Dedifferentiated amniotic fluid mesenchymal stem cell (primary cell): ENCODE data around the gene WBP2NL.
"Not testable (repeated sequence)": the region's sequence is repeated elsewhere in the genome, so short reads cannot be mapped to it uniquely, and the experiment has no call there.

Experiments
- DNase-seq: peaks from one replicate; pipeline ENCODE4 v3.0.0-alpha.2; 2016; ENCODE audit errors: extremely low spot score

WBP2NL gene

DNA sequence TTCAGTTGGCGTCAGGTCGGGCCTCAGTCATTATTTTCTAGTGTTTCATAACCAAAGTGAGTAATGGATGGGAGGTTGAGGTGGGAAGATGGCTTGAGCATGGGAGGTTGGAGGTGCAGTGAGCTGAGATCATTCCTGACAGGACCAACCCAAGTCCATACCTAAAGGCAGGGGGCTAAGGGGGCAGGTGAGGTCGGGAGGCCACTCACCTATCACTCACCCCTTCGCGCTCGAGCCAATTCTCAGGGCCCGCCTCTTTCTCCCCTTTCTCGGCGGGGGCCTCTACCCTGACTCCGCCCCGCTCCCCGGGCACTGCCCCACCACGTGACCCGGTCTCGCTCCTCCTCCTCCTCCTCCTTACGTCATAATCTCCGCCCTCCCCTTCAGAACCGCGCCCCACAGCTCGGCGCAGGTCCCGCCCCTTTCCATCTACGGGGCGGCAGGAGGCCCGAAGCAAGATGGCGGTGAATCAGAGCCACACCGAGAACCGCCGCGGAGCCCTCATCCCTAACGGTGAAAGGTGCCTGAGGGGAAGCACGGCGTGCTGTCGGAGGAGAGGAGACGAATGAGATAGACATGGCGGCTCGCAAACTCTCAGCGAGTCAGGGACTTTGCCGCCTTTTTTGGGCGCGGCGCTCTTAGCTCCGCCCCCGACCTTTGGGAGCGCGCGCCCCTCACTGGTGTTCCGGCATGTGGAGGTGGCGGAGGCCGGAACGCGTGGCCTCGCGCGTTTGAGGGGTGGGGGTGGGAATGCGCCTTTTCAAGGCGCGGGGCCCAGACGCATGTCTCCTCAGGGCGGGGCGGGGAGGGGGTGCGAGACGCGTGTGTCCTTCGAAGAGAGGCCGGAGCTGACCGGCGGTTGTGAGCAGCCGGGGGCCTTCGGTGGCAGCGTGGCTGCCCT, at the start of gene WBP2NL:
Gene WBP2NL, plus strand, starts transcription at position 428 of the 901 bp plus-strand sequence. Its CDS starts 31 bp downstream, at position 459.
- no peak for DNase-seq

GRCh38 chr22:41948928-41949296, 49.7 kb upstream of the WBP2NL start:
- DNase-seq: not testable (repeated sequence)

DNA sequence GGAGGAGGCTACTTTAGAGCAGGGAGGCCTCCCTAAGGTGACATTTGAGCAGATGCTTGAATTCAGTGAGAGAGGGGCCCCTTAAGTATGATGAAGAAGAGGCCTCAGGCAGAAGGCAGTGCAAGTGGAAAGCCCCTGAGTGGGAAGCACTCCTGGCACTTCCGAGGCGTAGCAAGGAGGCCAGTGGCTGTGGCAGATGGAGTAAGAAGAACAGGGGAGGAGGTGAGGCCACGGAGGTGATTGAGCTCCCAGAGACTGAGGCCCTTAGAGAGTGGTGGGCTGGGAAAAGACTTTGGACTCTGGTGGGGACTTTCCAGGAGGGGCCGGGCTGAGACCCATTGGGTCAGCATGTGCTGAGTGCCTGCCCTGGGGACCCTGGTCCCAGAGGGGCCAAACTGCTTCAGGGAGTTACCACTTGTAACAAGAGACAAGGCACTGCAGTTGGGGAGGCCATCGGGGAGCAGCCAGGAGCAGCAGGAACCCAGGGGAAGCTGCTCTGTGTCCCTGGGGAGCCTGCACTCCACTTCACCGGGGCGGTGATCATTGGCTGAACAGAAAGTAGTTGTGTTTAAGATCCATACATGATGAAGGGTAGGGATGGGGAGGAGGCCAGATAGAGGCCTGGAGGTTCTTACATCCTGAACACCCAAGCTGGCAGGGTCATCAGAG, 49.2 kb upstream of the WBP2NL start:
- DNase-seq: no peak

DNA sequence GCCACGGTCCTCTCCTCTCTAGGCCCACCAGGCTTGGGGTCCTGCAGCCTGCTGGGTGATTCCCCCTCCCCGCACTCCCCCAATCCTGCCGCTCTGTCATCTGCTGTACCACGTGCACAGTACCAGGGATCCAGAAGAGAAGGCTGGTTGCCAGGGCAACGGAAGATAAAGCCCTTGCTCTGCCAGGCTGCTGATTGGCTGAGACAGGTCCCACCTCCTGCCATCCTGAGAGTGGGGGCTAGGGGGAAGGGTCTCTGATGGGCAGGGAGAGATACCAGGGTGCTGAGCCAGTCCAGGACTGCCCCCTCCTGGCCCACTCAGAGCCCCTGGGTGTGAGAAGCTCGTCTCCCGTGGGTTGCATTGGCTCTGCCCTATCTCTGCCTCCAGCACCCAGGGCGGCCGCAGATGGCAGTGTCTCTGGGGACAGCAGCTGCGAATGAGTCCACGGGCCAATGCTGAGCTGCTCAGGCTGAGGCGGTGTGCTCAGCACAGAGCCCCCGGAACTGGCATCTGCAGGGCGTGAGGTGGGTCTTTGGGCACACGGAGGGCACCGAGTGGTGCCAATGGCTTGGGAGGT, 46.6 kb upstream of the WBP2NL start, which contains the start of gene SMIM45:
Gene SMIM45, plus strand, starts transcription at position 253 of the 577 bp plus-strand sequence.
- DNase-seq: no peak

- DNase-seq: no peak
Measured at GRCh38 chr22:41952713-41953112, 45.9 kb upstream of the WBP2NL start.

GRCh38 chr22:41957941-41958556, 40.5 kb upstream of the WBP2NL start:
- no peak for DNase-seq

DNA sequence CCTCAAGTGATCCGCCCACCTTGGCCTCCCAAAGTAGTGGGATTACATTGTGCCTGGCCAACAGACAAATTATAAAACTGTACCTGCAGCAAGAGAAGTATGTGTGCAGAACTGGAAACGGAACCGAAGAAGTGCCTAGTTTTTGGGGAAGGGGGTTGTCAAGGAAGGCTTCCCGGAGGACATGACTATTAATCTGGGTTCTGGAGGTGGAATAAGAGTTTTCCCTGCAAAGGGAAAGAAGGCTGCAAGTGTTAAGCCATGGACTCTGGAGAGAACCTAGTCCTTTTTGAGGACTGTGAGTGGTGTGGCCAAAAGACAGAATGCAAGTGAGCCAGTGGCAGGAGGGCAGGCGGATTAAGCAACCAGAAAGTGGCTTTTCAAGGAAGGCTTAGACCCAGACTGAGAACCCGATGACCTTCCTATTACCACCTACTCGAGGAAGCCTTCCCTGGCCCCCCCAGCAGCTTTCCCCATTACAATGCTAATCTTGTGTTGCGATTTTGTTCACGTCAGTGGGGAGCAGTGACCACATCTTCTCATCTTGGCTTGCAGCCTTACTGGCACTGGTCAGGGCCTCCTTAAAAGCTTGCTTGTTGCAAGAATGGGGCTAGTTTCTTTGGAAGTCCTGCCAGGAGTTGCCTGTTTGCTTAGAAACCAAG, 35.0 kb upstream of the WBP2NL start:
- no peak for DNase-seq

DNA sequence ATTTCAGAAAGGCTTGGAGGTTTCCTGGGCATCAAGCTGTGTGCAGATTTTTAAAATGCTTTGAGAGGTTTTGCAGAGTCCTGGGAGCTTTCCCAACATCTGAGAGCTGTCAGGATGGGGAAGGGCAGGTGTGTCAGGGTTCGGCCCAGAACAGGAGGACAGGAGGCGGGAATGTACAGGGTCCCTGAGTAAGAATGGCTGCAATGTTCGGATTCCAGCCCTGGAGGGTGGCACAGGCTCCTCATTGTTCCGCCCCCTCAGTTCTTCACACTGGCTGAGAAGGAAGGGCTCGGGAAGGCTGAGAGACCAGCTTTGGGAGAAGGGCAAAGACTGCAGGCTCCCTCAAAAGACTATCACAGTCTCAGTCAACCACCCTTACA, 34.5 kb upstream of the WBP2NL start:
- no peak for DNase-seq

GRCh38 chr22:41966225-41966606, 32.4 kb upstream of the WBP2NL start:
- DNase-seq: no peak

GRCh38 chr22:41966607-41967240, 31.9 kb upstream of the WBP2NL start:
- peak; percentile 93 for DNase-seq

DNA sequence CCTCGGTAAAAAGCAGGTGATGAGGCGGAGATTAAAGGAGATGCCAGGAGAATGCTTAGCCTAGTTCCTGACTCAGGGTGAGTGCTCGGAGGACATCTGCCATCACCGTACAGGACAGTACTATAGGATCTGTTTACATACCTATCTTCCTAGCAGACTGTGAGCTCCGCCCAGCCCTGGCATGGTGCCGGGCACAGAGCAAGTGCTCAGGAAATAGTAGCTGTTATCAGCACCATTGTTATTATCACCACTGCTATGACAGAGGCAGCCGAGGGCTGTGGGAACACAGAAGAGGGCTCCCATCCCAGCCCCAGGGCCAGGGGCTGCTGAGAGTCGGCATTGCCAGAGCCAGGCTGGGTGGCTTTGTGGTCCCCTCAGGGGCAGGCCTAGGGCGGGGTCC, 30.0 kb upstream of the WBP2NL start:
- no peak for DNase-seq

- DNase-seq: no peak
Measured at GRCh38 chr22:41969110-41969646, 29.4 kb upstream of the WBP2NL start, which contains the start of gene SEPTIN3. SEPTIN3 (plus strand) TSS chr22:41969443; CDS start chr22:41971493, 2,050 bp downstream.

- DNase-seq: no peak
Measured at GRCh38 chr22:41970601-41971000, 28.0 kb upstream of the WBP2NL start.

GRCh38 chr22:41971431-41971830, 27.2 kb upstream of the WBP2NL start:
- no peak for DNase-seq

- no peak for DNase-seq
Measured at GRCh38 chr22:41974691-41975290, 23.8 kb upstream of the WBP2NL start.

DNA sequence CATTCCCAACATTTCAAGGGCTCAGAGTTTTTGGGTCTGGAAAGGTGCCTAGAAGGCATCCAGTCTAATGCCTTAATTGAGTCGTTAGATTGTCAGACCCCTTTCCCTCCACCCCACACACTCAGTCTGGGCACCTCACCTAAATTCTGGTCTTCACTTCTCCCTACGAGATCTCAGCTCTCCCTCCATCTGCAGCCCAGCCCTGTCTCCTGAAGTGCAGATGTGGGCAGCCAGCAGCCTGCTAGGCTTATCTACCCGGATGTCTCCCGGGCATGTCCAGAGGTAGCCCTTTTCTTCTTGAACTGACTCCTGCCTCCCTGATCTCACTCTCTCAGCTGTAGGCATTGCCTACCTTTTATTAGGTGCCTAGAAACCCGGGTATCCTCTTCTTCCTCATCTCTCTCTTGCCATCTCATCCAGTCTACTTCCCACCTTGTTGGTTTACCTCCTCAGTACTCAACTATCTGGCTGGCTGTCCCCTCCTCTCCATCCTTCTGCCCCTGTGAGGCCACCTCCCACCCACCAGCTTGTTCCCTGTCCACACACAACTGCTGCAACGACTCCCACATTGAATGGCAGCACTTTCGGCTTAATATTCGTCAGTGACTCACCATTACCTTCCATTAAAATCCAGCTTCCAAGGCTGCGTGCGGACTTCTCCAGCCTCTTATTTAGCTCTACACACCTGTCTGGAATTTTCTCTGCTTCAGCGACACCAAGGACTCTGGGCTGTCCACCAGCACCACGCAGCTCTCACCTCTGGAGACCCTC, 23.1 kb upstream of the WBP2NL start:
- no peak for DNase-seq

- DNase-seq: no peak
Measured at GRCh38 chr22:41976070-41976901, 22.3 kb upstream of the WBP2NL start.

DNA sequence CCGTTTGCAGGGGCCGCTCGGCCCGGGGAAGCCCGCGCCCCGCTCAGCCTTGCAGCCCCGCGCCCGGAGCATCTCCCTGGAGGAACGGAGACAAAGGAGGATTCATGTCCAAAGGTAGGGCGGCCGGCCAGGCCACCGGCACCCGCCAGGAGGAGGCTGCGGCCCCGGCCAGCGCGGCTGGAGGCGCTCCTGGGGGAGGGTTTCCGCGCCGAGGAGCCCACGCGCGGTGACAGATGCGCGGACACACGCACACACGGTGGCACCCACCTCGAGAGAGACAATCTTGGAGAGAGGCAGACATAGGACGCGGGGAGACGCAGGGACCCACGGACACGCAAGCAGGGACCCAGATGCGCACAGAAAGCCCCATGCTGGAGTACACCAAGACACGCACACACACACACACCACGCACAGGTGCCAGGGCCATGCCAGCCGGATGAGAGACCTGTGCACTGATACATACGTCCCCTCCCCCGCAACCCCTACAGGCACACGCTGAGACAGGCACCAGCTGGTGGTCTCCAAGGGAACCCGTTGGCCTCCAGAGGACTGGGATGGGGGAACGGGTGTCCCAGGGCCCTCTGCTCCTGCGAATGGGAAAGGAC, 21.5 kb upstream of the WBP2NL start:
- no peak for DNase-seq
